MM.1S (cell line): ENCODE data around the gene DACT3.

ENCODE experiments used
- DNase-seq: peaks from one replicate; pipeline ENCODE4 v3.0.0-alpha.2; 2015
- H2AFZ ChIP-seq: fragments of 300-600 bp; sonication (generic); 2 replicates; pipeline ENCODE4 v1.6.0; 2016; ENCODE audit warnings: antibody characterized with exemption, low read length
- H3F3A ChIP-seq: fragments of 300-600 bp; sonication (generic); 2 replicates; pipeline ENCODE4 v1.6.1; 2016; ENCODE audit warnings: mild to moderate bottlenecking, antibody characterized with exemption, low read length, moderate library complexity, mixed read lengths; ENCODE audit not compliant: insufficient read depth
- H3K27ac ChIP-seq: fragments of 300-600 bp; sonication (generic); 2 replicates; pipeline ENCODE4 v1.5.1; 2016; ENCODE audit warnings: mild to moderate bottlenecking, low read length
- H3K27me3 ChIP-seq: fragments of 300-600 bp; sonication (generic); replicated peaks from 2 replicates; pipeline ENCODE4 v1.6.0; 2016; ENCODE audit warnings: low read length; ENCODE audit not compliant: insufficient read depth
- H3K36me3 ChIP-seq: fragments of 300-600 bp; sonication (generic); replicated peaks from 2 replicates; pipeline ENCODE4 v1.6.1; 2016; ENCODE audit warnings: mild to moderate bottlenecking, low read length, mixed read lengths; ENCODE audit not compliant: insufficient read depth
- H3K4me1 ChIP-seq: fragments of 300-600 bp; sonication (generic); 2 replicates; pipeline ENCODE4 v1.6.1; 2016; ENCODE audit warnings: low read length, mixed read lengths
- H3K4me2 ChIP-seq: fragments of 300-600 bp; sonication (generic); 2 replicates; pipeline ENCODE4 v1.6.0; 2016; ENCODE audit warnings: low read depth, low read length
- H3K4me3 ChIP-seq: fragments of 300-600 bp; sonication (generic); 2 replicates; pipeline ENCODE4 v1.5.1; 2016; ENCODE audit warnings: low read length, mixed read lengths
- H3K79me2 ChIP-seq: fragments of 300-600 bp; sonication (generic); 2 replicates; pipeline ENCODE4 v1.6.1; 2016; ENCODE audit warnings: mixed run types, low read length, mixed read lengths
- H3K9ac ChIP-seq: fragments of 300-600 bp; sonication (generic); 2 replicates; pipeline ENCODE4 v1.6.1; 2016; ENCODE audit warnings: low read length, mixed read lengths
- H3K9me2 ChIP-seq: fragments of 300-600 bp; sonication (generic); replicated peaks from 2 replicates; pipeline ENCODE4 v1.6.1; 2016; ENCODE audit warnings: mild to moderate bottlenecking, low read length, mixed read lengths; ENCODE audit not compliant: insufficient read depth
- H3K9me3 ChIP-seq: fragments of 300-600 bp; sonication (generic); replicated peaks from 2 replicates; pipeline ENCODE4 v1.6.1; 2016; ENCODE audit warnings: mild to moderate bottlenecking, low read length, mixed read lengths; ENCODE audit not compliant: insufficient read depth
- H4K20me1 ChIP-seq: fragments of 300-600 bp; sonication (generic); 2 replicates; pipeline ENCODE4 v1.6.1; 2016; ENCODE audit warnings: mild to moderate bottlenecking, low read length, moderate library complexity, mixed read lengths; ENCODE audit not compliant: insufficient read depth
- EZH2 ChIP-seq: fragments of 300-600 bp; sonication (generic); optimal IDR thresholded peaks from 2 replicates; pipeline ENCODE3; 2017; ENCODE audit warnings: low read depth, mild to moderate bottlenecking, antibody characterized with exemption, low read length, mixed read lengths
- EZH2phosphoT487 ChIP-seq: fragments of 300-600 bp; sonication (generic); IDR thresholded peaks from 2 replicates; pipeline ENCODE4 v1.6.1; 2018; ENCODE audit warnings: antibody characterized with exemption, low read length
- TF ChIP-seq, protein P1 (sequence below): fragments of 300-600 bp; sonication (generic); IDR thresholded peaks from 2 replicates; pipeline ENCODE4 v1.5.1; 2016; ENCODE audit warnings: antibody characterized with exemption, low read length, mixed read lengths

The DACT3 gene

DNA sequence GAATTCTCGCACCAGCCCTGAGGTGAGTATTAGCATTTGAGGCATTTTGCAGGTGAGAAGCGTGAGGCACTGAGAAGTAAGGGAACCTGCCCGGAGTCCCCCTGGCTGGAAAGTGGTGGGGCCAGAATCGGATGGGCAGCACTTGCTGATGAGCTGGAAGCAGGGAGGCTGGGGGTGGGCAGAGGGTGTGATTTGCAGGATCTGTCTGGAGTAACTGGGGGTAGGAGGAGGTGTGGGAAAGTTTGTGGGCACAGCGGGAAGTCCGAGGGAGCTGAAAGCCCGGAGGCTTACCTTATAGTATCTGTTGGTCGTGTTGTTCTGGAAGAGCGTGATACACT, 35.9 kb upstream of the DACT3 start:
- TF ChIP-seq EZH2phosphoT487 (no peak), EZH2 (no peak)
- TF ChIP-seq, protein P1, sequence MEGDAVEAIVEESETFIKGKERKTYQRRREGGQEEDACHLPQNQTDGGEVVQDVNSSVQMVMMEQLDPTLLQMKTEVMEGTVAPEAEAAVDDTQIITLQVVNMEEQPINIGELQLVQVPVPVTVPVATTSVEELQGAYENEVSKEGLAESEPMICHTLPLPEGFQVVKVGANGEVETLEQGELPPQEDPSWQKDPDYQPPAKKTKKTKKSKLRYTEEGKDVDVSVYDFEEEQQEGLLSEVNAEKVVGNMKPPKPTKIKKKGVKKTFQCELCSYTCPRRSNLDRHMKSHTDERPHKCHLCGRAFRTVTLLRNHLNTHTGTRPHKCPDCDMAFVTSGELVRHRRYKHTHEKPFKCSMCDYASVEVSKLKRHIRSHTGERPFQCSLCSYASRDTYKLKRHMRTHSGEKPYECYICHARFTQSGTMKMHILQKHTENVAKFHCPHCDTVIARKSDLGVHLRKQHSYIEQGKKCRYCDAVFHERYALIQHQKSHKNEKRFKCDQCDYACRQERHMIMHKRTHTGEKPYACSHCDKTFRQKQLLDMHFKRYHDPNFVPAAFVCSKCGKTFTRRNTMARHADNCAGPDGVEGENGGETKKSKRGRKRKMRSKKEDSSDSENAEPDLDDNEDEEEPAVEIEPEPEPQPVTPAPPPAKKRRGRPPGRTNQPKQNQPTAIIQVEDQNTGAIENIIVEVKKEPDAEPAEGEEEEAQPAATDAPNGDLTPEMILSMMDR = no peak
- H3K9ac ChIP-seq = no peak overlapping the region
- no peak overlapping the region for H3K4me3 ChIP-seq

DNA sequence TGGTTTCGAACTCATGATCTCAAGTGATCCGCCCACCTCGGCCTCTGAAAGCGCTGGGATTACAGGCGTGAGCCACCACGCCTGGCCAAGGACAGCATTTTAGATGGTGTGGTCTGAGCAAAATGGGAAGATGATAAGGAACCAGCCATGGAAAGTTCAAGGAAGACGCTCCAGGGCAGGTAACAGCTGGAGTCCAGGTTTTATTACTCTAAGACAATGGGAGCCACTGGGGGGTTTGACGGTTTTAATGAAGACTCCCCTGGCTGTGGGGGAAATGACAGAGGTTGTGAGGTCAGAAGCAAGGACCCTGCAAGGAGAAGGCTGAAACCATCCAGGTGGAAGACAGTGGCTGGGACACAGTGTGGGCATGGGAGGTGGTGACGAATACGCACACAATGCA, 35.1 kb upstream of the DACT3 start:
- no peak for DNase-seq
- no peak overlapping the region for H2AFZ ChIP-seq
- H3K79me2 ChIP-seq = peaks cover 62% of the 10 kb centered on the region
- no peak overlapping the region for H3K27ac ChIP-seq
- peaks cover 2% of the 10 kb centered on the region; the same call in 1 of the 2 replicates for H3F3A ChIP-seq
- H3K4me2 ChIP-seq = no peak overlapping the region
- H3K9me3 ChIP-seq = no peaks in the 10 kb centered on the region
- H3K9me2 ChIP-seq = no peaks in the 10 kb centered on the region
- no peak overlapping the region for H3K9ac ChIP-seq
- peaks cover 32% of the 10 kb centered on the region for H3K36me3 ChIP-seq
- no peaks in the 10 kb centered on the region for H3K4me1 ChIP-seq
- H3K27me3 ChIP-seq = no peaks in the 10 kb centered on the region
- TF ChIP-seq EZH2 (no peak), EZH2phosphoT487 (no peak)
- TF ChIP-seq, protein P1 = no peak
- H3K4me3 ChIP-seq = no peak overlapping the region
- H4K20me1 ChIP-seq = no peaks in the 10 kb centered on the region

More for the DNA sequence above, 35.9 kb upstream of the DACT3 start:
- H4K20me1 ChIP-seq = no peaks in the 10 kb centered on the region
- no peaks in the 10 kb centered on the region for H3K9me2 ChIP-seq
- no peaks in the 10 kb centered on the region for H3K4me1 ChIP-seq
- H2AFZ ChIP-seq = no peak overlapping the region
- H3K36me3 ChIP-seq = peaks cover 34% of the 10 kb centered on the region
- H3K4me2 ChIP-seq = no peak overlapping the region
- H3K27me3 ChIP-seq = no peaks in the 10 kb centered on the region
- H3K27ac ChIP-seq = no peak overlapping the region
- peaks cover 2% of the 10 kb centered on the region; the same call in 1 of the 2 replicates for H3F3A ChIP-seq
- H3K9me3 ChIP-seq = no peaks in the 10 kb centered on the region
- peaks cover 63% of the 10 kb centered on the region for H3K79me2 ChIP-seq
- DNase-seq = no peak

DNA sequence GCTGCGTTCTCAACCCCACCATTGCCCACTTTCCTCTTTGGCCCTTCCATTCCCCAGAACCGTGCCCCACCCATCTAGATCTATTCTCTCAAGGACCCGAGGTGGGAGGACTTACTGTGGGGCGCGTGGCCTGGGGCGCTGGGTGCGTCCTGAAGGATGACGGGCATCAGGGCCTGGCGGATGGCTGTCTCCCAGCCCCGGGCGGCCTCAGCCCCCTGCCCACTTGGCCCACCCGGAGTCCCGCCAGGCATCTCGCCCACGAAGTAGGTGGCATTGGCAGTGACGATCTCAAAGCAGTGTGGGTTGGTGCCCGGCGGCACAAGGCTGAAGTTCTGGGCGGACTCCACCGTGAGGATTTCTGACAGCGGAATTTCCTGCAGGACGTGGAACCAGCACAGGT, 32.8 kb upstream of the DACT3 start:
- H4K20me1 ChIP-seq = no peaks in the 10 kb centered on the region
- H3K4me3 ChIP-seq = no peak overlapping the region
- no peak overlapping the region for H3K27ac ChIP-seq
- H3F3A ChIP-seq = peaks cover 2% of the 10 kb centered on the region; the same call in 1 of the 2 replicates
- no peaks in the 10 kb centered on the region for H3K27me3 ChIP-seq
- DNase-seq = no peak
- no peaks in the 10 kb centered on the region for H3K9me3 ChIP-seq
- no peaks in the 10 kb centered on the region for H3K4me1 ChIP-seq
- peaks cover 23% of the 10 kb centered on the region for H3K36me3 ChIP-seq
- no peak overlapping the region for H3K4me2 ChIP-seq
- TF ChIP-seq EZH2 = no peak
- TF ChIP-seq, protein P1 = no peak
- TF ChIP-seq EZH2phosphoT487 = no peak
- no peaks in the 10 kb centered on the region for H3K9me2 ChIP-seq
- no peak overlapping the region for H2AFZ ChIP-seq
- H3K9ac ChIP-seq = no peak overlapping the region
- H3K79me2 ChIP-seq = peaks cover 57% of the 10 kb centered on the region
